Ovary (tissue), 9 donors: ENCODE results near the gene TET2. TPM values are rescaled to one million over a fixed set of nuclear protein-coding genes. Genes with fewer than 3 reads are reported as not detected.

Experiments
- DNase-seq, 5 donors: peaks; one replicate each; pipeline ENCODE4 v3.0.0-alpha.2; 2019 to 2020
- H3K27ac ChIP-seq, 2 donors: fragments of 200-600 bp; one replicate each; pipeline versions ENCODE4 v1.5.1 to v1.8.0; 2019 to 2022
- H3K27me3 ChIP-seq: fragments of 200-600 bp; one replicate; pipeline ENCODE4 v1.8.0; 2022
- H3K36me3 ChIP-seq: fragments of 200-600 bp; sonication (generic); one replicate; pipeline ENCODE4 v1.5.1; 2019
- H3K4me1 ChIP-seq: one replicate; pipeline ENCODE4 v1.8.1; 2013; ENCODE audit warnings: mild to moderate bottlenecking, moderate library complexity; ENCODE audit not compliant: insufficient read depth
- H3K4me3 ChIP-seq: fragments of 200-600 bp; sonication (generic); one replicate; pipeline ENCODE4 v1.5.1; 2017
- H3K9me3 ChIP-seq, 2 donors: fragments of 200-600 bp in 1 of 2; sonication (generic) in 1 of 2; one replicate each; pipeline versions ENCODE4 v1.5.1 to v1.8.1; 2013 to 2019; ENCODE audit warnings: mild to moderate bottlenecking in 1 of 2, moderate library complexity in 1 of 2
- EP300 ChIP-seq: sonication (generic); formaldehyde crosslinking; IDR thresholded peaks from one replicate; pipeline ENCODE4 v1.6.1; 2017; ENCODE audit warnings: antibody characterized with exemption
- POLR2A ChIP-seq: fragments of 450-650 bp; IDR thresholded peaks from one replicate; pipeline ENCODE4 v1.6.1; 2017; ENCODE audit warnings: antibody characterized with exemption, mild to moderate bottlenecking, moderate library complexity
- WGBS, 3 donors: extraction: QIAGEN DNeasy Blood & Tissue Kit in 1 of 3; methylation state at CpG; one replicate each; pipeline versions ENCODE4 v1.1.5 to v1.1.7; 2013 to 2017; 5-methylcytosine and 5-hydroxymethylcytosine counted together
- intact Hi-C, 4 donors: fragments of 100-400 bp; cut with DNase I; formaldehyde crosslinking; loops; one replicate each; pipeline versions ENCODE4 v1.11.0 to v1.15.1; 2022 to 2023
- polyA plus RNA-seq, 2 donors: library from polyadenylated mRNA; stranded (reverse); fragments of 200-250 nt in 1 of 2; fragments of 350-450 nt in 1 of 2; fragmentation: Illumina TruSeq in 1 of 2; extraction: RNeasy Lipid Tissue Mini Kit (QIAGEN cat#74804) in 1 of 2; gene quantifications; one replicate each; pipeline ENCODE4 v1.2.3, GENCODE V29; 2013 to 2014
- total RNA-seq, 7 donors: library from RNA; depleted of rRNA in 2 of 7; stranded (reverse); fragments of >200 nt in 2 of 7; fragmentation: NEBNext Ultra II Directional in 3 of 7; extraction: Animal tissue kit (Norgen Biotek cat#: 25700) in 3 of 7; gene quantifications; one replicate each; pipeline versions ENCODE4 v1.1.0 to v1.2.4, GENCODE V29; 2016 to 2023
- TF ChIP-seq, protein P1 (sequence below), 3 donors: fragments of 450-650 bp in 2 of 3; fragments of 200-600 bp in 1 of 3; IDR thresholded peaks; one replicate each; pipeline versions ENCODE4 v1.5.1 to v1.8.0; 2016 to 2022; ENCODE audit warnings: antibody characterized with exemption in 3 of 3, mild to moderate bottlenecking in 1 of 3
- donor health status: DM: no; HTN: no; CAD: no; lungs with moderate emphysema.
- donor health status: DM: no; HTN: no; CAD: no.
- donor health status: Bipolar disorder and iron deficiency.
- donor health status: DM: yes; HTN: yes; CAD: no.
- donor health status: DM: no; HTN: no; CAD: no.
- donor health status: DM: yes; HTN: yes; CAD: no.

Gene TET2
- total and polyA plus RNA-seq, 9 donors: 3.7 to 20.8 (median 17.3) TPM

DNA sequence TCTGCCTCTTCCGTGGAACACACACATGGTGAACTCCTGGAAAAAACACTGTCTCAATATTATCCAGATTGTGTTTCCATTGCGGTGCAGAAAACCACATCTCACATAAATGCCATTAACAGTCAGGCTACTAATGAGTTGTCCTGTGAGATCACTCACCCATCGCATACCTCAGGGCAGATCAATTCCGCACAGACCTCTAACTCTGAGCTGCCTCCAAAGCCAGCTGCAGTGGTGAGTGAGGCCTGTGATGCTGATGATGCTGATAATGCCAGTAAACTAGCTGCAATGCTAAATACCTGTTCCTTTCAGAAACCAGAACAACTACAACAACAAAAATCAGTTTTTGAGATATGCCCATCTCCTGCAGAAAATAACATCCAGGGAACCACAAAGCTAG, 87.9 kb downstream of the TET2 start:
- Histone ChIP-seq H3K27ac (no peak overlapping the region), H3K4me1 (peaks cover 2% of the 10 kb centered on the region), H3K4me3 (no peak overlapping the region), H3K9me3 (no peaks in the 10 kb centered on the region), H3K27me3 (no peaks in the 10 kb centered on the region), H3K36me3 (no peaks in the 10 kb centered on the region)
- WGBS, 3 donors: 93 to 99% (median 93%) methylated on average over 4 of the region's 4 CpGs
- TF ChIP-seq, protein P1, sequence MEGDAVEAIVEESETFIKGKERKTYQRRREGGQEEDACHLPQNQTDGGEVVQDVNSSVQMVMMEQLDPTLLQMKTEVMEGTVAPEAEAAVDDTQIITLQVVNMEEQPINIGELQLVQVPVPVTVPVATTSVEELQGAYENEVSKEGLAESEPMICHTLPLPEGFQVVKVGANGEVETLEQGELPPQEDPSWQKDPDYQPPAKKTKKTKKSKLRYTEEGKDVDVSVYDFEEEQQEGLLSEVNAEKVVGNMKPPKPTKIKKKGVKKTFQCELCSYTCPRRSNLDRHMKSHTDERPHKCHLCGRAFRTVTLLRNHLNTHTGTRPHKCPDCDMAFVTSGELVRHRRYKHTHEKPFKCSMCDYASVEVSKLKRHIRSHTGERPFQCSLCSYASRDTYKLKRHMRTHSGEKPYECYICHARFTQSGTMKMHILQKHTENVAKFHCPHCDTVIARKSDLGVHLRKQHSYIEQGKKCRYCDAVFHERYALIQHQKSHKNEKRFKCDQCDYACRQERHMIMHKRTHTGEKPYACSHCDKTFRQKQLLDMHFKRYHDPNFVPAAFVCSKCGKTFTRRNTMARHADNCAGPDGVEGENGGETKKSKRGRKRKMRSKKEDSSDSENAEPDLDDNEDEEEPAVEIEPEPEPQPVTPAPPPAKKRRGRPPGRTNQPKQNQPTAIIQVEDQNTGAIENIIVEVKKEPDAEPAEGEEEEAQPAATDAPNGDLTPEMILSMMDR (IDR thresholded peaks at IDR 0.05): no peak
- TF ChIP-seq POLR2A (no peak), EP300 (no peak)
- intact Hi-C loops: no loop called here
- DNase-seq: no peak

DNA sequence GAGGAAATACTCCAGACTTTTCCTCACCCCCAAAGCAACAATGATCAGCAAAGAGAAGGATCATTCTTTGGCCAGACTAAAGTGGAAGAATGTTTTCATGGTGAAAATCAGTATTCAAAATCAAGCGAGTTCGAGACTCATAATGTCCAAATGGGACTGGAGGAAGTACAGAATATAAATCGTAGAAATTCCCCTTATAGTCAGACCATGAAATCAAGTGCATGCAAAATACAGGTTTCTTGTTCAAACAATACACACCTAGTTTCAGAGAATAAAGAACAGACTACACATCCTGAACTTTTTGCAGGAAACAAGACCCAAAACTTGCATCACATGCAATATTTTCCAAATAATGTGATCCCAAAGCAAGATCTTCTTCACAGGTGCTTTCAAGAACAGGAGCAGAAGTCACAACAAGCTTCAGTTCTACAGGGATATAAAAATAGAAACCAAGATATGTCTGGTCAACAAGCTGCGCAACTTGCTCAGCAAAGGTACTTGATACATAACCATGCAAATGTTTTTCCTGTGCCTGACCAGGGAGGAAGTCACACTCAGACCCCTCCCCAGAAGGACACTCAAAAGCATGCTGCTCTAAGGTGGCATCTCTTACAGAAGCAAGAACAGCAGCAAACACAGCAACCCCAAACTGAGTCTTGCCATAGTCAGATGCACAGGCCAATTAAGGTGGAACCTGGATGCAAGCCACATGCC, 89.7 kb downstream of the TET2 start:
- Histone ChIP-seq H3K27ac (no peak overlapping the region), H3K27me3 (no peaks in the 10 kb centered on the region), H3K36me3 (no peaks in the 10 kb centered on the region), H3K4me3 (no peak overlapping the region), H3K4me1 (peaks cover 2% of the 10 kb centered on the region), H3K9me3 (no peaks in the 10 kb centered on the region)
- no peak for TF ChIP-seq POLR2A
- no peak for TF ChIP-seq EP300
- TF ChIP-seq, protein P1 (IDR thresholded peaks at IDR 0.05): no peak
- 93 to 99% (median 95%) methylated on average over 4 of the region's 4 CpGs for WGBS, 3 donors
- intact Hi-C loops: no loop called here
- no peak for DNase-seq

DNA sequence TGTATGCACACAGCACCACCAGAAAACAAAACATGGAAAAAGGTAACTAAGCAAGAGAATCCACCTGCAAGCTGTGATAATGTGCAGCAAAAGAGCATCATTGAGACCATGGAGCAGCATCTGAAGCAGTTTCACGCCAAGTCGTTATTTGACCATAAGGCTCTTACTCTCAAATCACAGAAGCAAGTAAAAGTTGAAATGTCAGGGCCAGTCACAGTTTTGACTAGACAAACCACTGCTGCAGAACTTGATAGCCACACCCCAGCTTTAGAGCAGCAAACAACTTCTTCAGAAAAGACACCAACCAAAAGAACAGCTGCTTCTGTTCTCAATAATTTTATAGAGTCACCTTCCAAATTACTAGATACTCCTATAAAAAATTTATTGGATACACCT, 90.2 kb downstream of the TET2 start:
- TF ChIP-seq POLR2A (no peak), EP300 (no peak)
- TF ChIP-seq, protein P1 (IDR thresholded peaks at IDR 0.05): no peak
- H3K27ac ChIP-seq: no peak overlapping the region
- WGBS, 3 donors: 51 to 63% (median 62%) methylated on average over 2 of the region's 2 CpGs
- H3K4me1 ChIP-seq: peaks cover 2% of the 10 kb centered on the region
- no peaks in the 10 kb centered on the region for H3K36me3 ChIP-seq
- no peaks in the 10 kb centered on the region for H3K9me3 ChIP-seq
- no peaks in the 10 kb centered on the region for H3K27me3 ChIP-seq
- no peak for DNase-seq
- H3K4me3 ChIP-seq: no peak overlapping the region
- intact Hi-C loops: no loop called here

DNA sequence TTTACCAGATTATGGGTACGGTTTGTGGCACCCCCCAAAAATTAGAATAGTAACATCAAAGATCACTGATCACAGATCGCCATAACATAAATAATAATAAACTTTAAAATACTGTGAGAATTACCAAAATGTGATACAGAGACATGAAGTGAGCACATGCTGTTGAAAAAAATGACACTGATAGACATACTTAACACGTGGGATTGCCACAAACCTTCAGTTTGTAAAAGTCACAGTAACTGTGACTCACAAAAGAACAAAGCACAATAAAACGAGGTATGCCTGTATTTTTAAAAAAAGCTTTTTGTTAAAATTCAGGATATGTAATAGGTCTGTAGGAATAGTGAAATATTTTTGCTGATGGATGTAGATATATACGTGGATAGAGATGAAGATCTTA, 93.4 kb downstream of the TET2 start:
- no peaks in the 10 kb centered on the region for H3K27me3 ChIP-seq
- H3K9me3 ChIP-seq: no peaks in the 10 kb centered on the region
- H3K27ac ChIP-seq: no peak overlapping the region
- 93 to 96% (median 94%) methylated on average over 5 of the region's 5 CpGs for WGBS, 3 donors
- TF ChIP-seq, protein P1 (IDR thresholded peaks at IDR 0.05): no peak
- TF ChIP-seq POLR2A (no peak), EP300 (no peak)
- DNase-seq: no peak
- no peak overlapping the region for H3K4me3 ChIP-seq
- peaks cover 2% of the 10 kb centered on the region for H3K4me1 ChIP-seq
- no peaks in the 10 kb centered on the region for H3K36me3 ChIP-seq
- intact Hi-C loops: loop anchor here in 1 of 4 donors (10.0 kb wide), 1 partner anchor 225 kb away; no protein-coding TSS in a partner anchor
